GM21367 (cell line): ENCODE results near the gene NAALADL2.

Source experiments
- ATAC-seq: cut with Tn5 transposase; IDR thresholded peaks from one replicate; pipeline ENCODE4 v1.9.1; 2021; ENCODE audit not compliant: unreplicated experiment

Gene NAALADL2

DNA sequence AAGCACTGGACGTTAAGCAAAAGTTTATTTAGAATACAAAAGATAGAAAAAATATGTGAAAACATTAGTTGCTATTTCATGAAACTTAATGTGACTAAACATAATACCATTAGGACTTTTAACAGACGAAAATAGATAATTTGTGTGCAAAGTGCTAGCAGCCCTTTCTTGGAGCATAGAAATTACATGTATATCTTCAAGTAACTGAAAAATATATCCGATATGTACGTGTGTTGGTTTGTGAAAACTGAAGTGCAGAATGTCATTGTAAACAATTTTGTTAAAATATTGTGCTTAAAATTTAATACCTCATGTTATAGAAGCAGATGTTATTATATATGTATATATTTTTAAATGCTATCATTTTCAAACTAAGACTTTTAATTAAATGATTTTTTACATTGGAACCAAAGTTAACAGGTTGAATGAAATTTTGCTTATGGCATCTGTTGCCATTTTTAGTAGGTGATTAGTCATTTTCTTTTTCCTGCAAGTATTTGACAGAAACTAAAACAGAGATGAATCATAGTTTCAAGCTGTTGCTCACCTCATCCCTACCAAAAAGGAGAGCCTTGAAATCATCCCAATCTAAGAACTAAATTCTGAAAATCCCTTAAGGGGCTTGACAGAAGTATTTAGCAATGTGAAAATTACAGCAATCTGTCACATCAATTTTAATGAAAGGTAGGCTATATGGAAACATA, 334.8 kb downstream of the NAALADL2 start:
- ATAC-seq = peak; percentile 87

DNA sequence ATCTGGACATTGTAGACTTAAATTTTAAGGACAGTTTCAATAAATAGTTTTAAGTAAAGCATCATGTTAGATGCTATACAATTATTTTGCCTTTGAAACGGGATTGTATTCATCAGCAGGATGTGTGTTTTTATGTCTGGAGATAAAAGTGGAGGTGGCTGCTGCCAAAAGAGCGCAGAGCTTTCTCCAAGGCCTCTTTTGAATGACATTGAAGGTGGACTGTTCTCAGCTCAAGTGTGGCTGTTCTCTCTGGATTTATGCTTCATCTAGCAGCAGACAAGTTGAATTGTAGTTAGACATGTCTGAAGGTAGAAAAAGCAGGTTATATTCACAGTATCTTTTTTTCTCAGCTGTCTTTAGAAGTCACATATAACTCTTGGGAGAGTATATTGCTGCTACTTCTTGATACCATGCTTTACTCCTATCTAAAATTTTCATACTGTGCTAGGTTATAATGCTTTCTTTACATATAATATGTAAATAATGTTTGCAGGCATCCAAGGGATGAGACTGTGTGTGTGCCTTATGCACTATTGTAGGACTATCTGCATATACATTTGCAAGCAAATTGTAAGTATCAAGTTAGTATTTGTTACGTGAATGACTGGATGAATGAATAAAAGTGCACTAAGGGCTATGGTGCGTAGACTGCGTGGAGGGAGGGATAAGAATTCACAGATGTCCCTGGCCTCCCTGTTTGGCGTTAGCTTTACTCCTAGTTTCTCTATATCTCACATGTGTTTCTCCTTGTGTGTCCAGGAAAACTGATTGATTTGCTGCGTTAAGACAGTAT, 340.1 kb downstream of the NAALADL2 start:
- no peak for ATAC-seq

- ATAC-seq = no peak
Measured at GRCh38 chr3:175199961-175200360, 340.8 kb downstream of the NAALADL2 start.

DNA sequence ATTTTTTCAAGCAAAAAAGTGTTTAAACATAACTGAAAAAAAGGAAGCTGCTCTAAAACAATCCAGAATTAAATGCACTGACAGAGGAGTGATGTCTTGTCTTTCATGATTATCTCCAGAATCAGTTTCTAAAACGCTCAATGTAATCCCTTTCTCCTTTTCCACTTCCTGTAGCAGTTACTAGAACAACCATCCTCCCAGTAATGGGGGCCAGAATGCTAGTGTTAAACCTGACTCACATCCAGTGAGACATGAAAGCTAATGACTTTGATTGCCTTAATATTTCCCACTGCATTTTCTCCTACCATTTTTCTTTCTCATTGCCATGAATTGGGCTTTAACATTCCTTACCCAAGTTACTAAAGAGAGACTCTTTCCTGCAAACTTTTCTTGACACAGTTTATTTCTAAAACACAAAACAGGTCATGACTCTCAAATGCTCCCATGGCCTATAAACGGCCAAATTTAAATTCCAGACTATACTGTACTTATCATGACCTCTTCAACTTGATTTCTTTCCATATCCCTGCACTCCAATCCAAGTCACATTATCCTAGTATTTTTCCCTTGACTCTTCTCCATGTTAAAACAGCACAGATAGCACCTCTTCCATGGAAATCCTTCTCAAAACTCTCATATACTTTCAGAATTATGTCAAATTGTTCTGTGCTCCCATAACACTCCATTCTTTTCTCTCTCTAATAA, 341.4 kb downstream of the NAALADL2 start:
- ATAC-seq = no peak

DNA sequence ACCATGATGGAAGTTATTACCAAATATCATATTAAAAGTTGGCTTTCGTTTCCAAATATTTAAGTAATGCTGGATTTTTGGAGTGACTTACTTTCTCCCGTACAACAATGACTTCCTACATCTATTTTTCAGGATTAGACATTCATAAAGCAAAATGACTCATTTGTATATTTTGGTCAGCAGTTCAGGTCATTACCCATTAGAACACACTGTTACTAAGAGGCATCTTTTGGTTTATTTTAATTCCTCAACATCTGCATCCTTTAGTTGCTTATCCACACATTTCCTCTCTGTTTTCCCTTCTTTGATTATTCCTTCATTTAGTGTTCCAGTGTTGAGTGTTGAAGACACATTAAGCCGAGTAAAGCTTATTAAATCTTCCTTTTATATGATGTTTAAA, 348.2 kb downstream of the NAALADL2 start:
- ATAC-seq = no peak

DNA sequence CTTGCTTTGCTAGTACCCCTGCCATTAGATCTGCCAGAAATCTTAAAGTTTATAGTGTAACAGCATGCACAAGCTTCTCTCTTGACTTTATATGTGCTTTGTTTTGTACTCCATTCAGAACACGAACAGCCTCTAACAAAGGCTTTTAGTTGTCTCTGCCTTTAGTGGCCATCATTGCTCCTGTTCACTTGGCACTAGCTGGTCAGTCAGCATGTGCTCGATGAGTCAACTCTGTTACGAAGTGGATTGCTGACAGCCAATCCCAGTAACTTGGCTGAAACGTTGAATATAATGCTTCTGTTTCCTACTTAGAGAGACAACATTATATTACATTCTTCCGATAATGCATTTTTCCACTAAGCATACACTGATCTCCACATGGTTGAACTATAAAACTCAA, 349.2 kb downstream of the NAALADL2 start:
- ATAC-seq = no peak

GRCh38 chr3:175211466-175211865, 352.3 kb downstream of the NAALADL2 start:
- no peak for ATAC-seq

- ATAC-seq = no peak
Measured at GRCh38 chr3:175212896-175213295, 353.8 kb downstream of the NAALADL2 start.

- ATAC-seq = no peak
Measured at GRCh38 chr3:175214216-175214615, 355.1 kb downstream of the NAALADL2 start.

- ATAC-seq = no peak
Measured at GRCh38 chr3:175215833-175216232, 356.7 kb downstream of the NAALADL2 start.

DNA sequence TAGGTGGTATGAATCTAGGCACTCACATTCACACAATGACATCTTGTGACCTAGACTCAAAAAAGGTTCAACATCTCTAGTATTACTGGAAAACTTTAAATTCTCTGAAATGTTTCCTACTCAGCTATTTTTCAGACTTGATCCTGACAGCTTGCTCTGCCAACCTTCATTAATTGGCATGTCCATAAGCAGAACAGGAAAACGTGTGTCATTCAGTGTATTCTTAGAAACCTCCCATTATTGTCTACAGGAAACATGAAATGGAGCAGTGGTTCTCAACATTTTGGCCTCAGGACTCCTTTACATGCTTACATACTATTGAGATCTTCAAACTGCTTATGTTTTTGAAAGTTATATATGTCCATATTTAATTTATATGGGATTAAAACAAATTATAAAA, 363.2 kb downstream of the NAALADL2 start:
- no peak for ATAC-seq

- no peak for ATAC-seq
Measured at GRCh38 chr3:175224051-175224450, 364.9 kb downstream of the NAALADL2 start.

- ATAC-seq = no peak
Measured at GRCh38 chr3:175226444-175226843, 367.3 kb downstream of the NAALADL2 start.

DNA sequence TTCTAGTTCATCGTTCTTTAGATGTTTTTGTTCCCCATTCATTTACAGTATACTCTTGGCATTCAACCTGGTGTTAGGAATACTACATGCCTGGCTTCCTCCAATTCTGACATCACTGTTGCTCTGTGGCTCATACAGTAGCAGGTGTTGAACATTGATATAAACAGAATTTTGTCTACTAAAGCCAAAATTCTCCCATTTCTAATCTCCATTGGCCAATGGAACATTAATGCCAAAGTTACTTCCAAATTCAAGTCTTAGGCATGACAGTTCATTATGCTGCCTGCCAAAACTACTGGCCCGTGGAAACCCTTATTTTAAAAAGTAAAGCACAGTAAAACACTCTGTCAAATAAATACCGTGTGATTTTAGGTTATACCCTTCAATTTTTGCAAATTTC, 368.0 kb downstream of the NAALADL2 start:
- no peak for ATAC-seq

- ATAC-seq = no peak
Measured at GRCh38 chr3:175233957-175234940, 375.1 kb downstream of the NAALADL2 start.

DNA sequence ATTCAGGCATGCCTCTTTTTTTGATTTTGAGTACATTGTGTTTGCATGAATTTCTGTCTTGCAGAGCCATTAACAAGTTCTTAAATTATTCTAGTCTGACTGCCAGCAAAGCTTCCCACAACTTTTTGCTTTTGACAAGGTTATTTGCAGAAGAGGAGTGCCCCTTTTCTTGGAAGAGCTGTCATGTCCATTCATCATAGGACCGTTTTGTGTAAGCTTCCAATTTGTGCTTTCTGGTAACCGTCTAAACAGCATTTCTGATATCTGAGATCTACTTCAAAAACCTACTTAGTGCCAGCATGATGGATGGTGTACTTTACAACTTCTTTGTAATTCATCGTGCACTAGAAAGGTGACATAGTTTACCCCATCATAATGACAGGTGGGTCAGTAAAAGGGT, 379.7 kb downstream of the NAALADL2 start:
- ATAC-seq = no peak

- no peak for ATAC-seq
Measured at GRCh38 chr3:175240921-175241320, 381.8 kb downstream of the NAALADL2 start.

DNA sequence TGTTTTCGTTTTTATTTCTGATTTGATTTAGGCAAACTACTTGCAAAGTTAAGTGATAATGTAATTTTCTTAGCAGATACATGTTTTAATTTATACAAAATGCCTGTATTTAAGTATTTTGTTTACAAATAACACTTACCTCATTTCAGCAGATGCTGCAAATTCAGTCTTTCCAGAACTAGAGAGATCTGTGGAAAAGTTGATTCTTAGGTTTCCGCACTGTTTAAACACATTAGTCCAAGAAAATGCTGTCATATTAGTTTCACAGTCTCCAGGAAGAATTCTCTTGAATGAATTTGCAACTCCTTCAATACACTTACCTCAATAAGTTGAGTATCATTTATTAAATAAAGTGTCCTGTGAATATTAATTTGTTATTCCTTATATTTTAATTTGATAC, 383.1 kb downstream of the NAALADL2 start:
- ATAC-seq = no peak

- ATAC-seq = no peak
Measured at GRCh38 chr3:175246234-175246633, 387.1 kb downstream of the NAALADL2 start.

- no peak for ATAC-seq
Measured at GRCh38 chr3:175246766-175247165, 387.6 kb downstream of the NAALADL2 start.

DNA sequence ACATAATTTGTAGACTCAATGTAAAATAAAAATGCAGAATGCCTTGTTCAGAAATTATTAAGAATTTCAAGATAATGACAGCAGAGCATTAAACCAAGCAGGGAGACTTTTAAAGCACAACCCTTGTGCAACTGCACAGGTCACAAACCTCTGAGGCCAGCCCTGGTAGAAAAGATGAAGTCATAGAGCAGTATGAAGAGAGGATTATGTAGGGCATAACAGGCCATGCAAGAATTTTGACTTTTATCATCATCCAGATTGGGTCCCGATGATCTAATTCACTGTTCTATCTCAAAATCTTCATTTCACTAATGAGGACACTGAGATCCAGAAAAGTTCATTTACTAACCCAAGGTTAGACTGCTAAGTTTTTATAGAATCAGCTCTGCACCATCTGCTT, 388.5 kb downstream of the NAALADL2 start:
- ATAC-seq = no peak
